Suprapubic skin (tissue), 4 donors: ENCODE data around the gene ACSL3. TPM values are rescaled to one million over a fixed set of nuclear protein-coding genes. Genes with fewer than 3 reads are reported as not detected.

Experiments used
- DNase-seq, 2 donors: peaks; one replicate each; pipeline ENCODE4 v3.0.0-alpha.2; 2019; ENCODE audit warnings: low spot score in 2 of 2
- H3K27ac ChIP-seq: fragments of 200-600 bp; sonication (generic); one replicate; pipeline ENCODE4 v1.5.1; 2019
- H3K27me3 ChIP-seq: fragments of 200-600 bp; sonication (generic); one replicate; pipeline ENCODE4 v1.5.1; 2019
- H3K36me3 ChIP-seq: fragments of 200-600 bp; sonication (generic); one replicate; pipeline ENCODE4 v1.5.1; 2019
- H3K4me1 ChIP-seq: fragments of 200-600 bp; sonication (generic); one replicate; pipeline ENCODE4 v1.5.1; 2019
- H3K4me3 ChIP-seq: fragments of 200-600 bp; sonication (generic); one replicate; pipeline ENCODE4 v1.5.1; 2019; ENCODE audit warnings: mild to moderate bottlenecking
- H3K9me3 ChIP-seq: fragments of 200-600 bp; sonication (generic); one replicate; pipeline ENCODE4 v1.5.1; 2019
- EP300 ChIP-seq: sonication (generic); formaldehyde crosslinking; IDR thresholded peaks from one replicate; pipeline ENCODE4 v1.6.1; 2017; ENCODE audit warnings: antibody characterized with exemption
- POLR2A ChIP-seq, 2 donors: fragments of 450-650 bp; IDR thresholded peaks; one replicate each; pipeline ENCODE4 v1.6.1; 2017; ENCODE audit warnings: antibody characterized with exemption in 2 of 2, mild to moderate bottlenecking in 2 of 2, moderate library complexity in 2 of 2
- POLR2AphosphoS5 ChIP-seq, 3 donors: sonication (generic); formaldehyde crosslinking; IDR thresholded peaks; one replicate each; pipeline ENCODE4 v1.6.1; 2017; ENCODE audit warnings: antibody characterized with exemption in 3 of 3
- WGBS: methylation state at CpG from one replicate; pipeline ENCODE4 v1.1.5; 2018; 5-methylcytosine and 5-hydroxymethylcytosine counted together
- total RNA-seq, 4 donors: library from RNA; depleted of rRNA; stranded (reverse); fragments of >200 nt; gene quantifications; one replicate each; pipeline ENCODE4 v1.1.0, GENCODE V29; 2016
- TF ChIP-seq, protein P1 (sequence below), 2 donors: fragments of 200-600 bp in 1 of 2; fragments of 450-650 bp in 1 of 2; sonication (generic) in 1 of 2; IDR thresholded peaks; one replicate each; pipeline ENCODE4 v1.5.1; 2016 to 2019; ENCODE audit warnings: antibody characterized with exemption in 2 of 2, mild to moderate bottlenecking in 1 of 2, moderate library complexity in 1 of 2

The ACSL3 gene
- total RNA-seq, 4 donors from 2014 or later, result 46.6 to 154 (median 60.2) TPM

DNA sequence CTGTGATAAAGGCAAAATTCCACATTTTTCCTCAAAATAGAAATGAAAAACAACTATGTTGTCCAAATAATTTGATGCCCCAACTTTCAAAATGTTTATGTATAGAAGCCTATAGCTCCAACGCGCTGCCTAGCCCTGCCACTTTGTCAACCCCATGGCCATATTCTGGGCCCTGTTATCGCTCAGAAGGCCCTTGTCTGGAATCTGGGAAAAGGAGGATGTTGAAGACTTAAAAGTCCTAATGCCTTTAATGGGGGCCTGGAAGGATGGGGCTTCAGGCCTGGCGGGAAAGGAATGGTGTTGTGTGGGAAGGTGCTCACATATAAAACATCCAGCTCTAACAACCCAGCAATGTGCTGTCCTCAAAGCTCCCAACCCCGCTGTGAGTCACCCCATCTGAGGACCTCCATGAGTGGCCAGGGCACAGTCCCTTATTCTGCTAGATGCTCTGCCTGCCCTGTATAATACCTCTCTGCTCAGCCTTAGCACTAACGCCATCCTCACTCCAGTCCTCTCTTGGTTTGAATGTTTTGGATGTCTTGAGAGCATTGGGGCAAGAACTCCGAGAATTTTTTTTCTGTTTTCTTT lies 86.0 kb downstream of the ACSL3 start:
- H3K9me3 ChIP-seq, result no peaks in the 10 kb centered on the region
- H3K4me3 ChIP-seq, result no peak overlapping the region
- no peak overlapping the region for H3K27ac ChIP-seq
- WGBS, result 93% methylated on average over 7 of the region's 7 CpGs
- no peaks in the 10 kb centered on the region for H3K4me1 ChIP-seq
- H3K36me3 ChIP-seq, result no peaks in the 10 kb centered on the region
- TF ChIP-seq, protein P1, sequence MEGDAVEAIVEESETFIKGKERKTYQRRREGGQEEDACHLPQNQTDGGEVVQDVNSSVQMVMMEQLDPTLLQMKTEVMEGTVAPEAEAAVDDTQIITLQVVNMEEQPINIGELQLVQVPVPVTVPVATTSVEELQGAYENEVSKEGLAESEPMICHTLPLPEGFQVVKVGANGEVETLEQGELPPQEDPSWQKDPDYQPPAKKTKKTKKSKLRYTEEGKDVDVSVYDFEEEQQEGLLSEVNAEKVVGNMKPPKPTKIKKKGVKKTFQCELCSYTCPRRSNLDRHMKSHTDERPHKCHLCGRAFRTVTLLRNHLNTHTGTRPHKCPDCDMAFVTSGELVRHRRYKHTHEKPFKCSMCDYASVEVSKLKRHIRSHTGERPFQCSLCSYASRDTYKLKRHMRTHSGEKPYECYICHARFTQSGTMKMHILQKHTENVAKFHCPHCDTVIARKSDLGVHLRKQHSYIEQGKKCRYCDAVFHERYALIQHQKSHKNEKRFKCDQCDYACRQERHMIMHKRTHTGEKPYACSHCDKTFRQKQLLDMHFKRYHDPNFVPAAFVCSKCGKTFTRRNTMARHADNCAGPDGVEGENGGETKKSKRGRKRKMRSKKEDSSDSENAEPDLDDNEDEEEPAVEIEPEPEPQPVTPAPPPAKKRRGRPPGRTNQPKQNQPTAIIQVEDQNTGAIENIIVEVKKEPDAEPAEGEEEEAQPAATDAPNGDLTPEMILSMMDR (IDR thresholded peaks at IDR 0.05), result no peak
- TF ChIP-seq EP300 (no peak), POLR2A (IDR thresholded peaks at IDR 0.05) (no peak), POLR2AphosphoS5 (IDR thresholded peaks at IDR 0.05) (no peak)
- DNase-seq, result no peak
- no peaks in the 10 kb centered on the region for H3K27me3 ChIP-seq

DNA sequence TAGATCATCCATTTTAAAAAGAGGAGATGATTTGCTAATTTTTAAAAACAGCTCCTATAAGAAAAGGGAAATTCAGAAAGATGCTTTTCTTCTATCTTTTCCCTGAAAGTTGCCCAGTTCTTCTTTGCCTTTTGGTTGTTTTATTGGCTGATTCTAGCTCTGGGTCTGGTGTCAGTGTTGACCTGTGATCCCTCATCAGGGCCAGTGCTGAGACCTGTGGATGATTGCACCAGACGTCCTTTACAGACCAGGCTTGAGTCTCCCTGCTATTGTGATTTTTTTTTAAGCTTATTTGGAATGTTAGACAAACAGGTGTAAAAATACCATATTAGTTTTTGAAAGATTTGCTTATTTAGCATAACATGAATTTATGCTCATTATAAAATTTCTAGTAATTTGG lies 88.2 kb downstream of the ACSL3 start:
- 85% methylated on average over 1 of the region's 1 CpG for WGBS
- Histone ChIP-seq H3K27me3 (no peaks in the 10 kb centered on the region), H3K4me1 (no peaks in the 10 kb centered on the region), H3K9me3 (no peaks in the 10 kb centered on the region), H3K36me3 (no peaks in the 10 kb centered on the region), H3K27ac (no peak overlapping the region), H3K4me3 (no peak overlapping the region)
- no peak for DNase-seq
- TF ChIP-seq, protein P1 (IDR thresholded peaks at IDR 0.05), result no peak
- TF ChIP-seq POLR2AphosphoS5 (IDR thresholded peaks at IDR 0.05) (no peak), POLR2A (IDR thresholded peaks at IDR 0.05) (no peak), EP300 (no peak)

DNA sequence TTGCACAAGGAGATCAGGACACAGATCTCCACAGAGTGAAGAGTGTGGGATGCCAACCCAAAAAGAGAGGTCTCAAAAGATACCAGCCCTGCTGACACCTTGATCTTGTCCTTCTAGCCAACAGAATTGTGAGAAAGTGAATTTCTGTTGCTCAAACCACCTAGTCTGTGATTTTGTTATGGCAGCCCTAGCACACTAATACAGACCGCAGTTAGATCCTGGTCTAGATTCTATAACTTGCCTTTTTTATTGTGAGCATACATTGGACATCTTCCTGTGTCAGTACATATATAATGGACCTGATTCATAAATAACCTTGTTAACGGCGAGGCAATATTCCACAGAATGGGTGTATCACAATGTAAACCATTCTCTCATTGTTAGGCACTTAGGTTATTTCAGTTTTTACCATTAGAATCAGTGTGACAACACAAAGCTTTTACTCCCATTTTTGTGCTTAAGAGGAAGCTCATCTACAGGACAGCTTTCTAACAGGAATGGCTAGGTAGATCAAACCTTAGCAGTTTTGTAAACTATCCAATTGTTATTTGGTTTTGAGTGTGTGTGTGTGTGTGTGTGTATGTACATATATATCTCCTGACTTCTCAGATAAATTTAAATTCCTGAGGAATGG lies 89.0 kb downstream of the ACSL3 start:
- no peaks in the 10 kb centered on the region for H3K9me3 ChIP-seq
- TF ChIP-seq EP300 (no peak), POLR2A (IDR thresholded peaks at IDR 0.05) (no peak), POLR2AphosphoS5 (IDR thresholded peaks at IDR 0.05) (no peak)
- TF ChIP-seq, protein P1 (IDR thresholded peaks at IDR 0.05), result no peak
- WGBS, result 96% methylated on average over 3 of the region's 3 CpGs
- no peak overlapping the region for H3K27ac ChIP-seq
- H3K27me3 ChIP-seq, result no peaks in the 10 kb centered on the region
- no peak for DNase-seq
- no peaks in the 10 kb centered on the region for H3K4me1 ChIP-seq
- H3K36me3 ChIP-seq, result no peaks in the 10 kb centered on the region
- H3K4me3 ChIP-seq, result no peak overlapping the region

DNA sequence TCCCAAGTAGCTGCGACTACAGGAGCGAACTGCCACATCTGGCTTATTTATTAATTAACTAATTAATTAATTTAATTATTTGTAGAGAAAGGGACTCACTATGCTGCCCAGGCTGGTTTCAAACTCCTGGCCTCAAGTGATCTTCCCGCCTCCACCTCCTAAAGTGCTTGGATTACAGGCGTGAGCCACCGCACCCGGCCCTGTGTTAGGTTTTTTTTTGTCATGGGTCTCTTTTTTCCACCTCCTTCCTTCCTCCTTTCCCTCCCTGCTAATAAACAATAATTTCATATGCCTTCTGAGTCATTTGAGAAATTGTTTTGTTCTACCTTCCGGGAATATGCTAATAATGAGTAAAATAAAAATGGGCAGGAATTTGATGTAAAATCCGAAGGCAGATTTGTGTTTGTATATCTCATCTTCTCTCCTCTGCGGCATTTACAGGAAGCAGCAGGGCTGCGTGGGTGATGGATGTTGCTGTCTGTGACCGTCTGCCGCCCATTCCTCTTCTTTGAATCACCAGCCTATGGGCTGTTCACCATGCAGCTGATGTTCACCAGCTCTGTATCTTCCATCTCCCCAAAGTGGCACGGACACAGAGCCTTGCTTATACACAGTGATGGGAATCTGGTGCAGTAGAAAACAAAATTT lies 89.9 kb downstream of the ACSL3 start:
- Histone ChIP-seq H3K36me3 (no peaks in the 10 kb centered on the region), H3K9me3 (no peaks in the 10 kb centered on the region), H3K4me3 (no peak overlapping the region), H3K4me1 (no peaks in the 10 kb centered on the region), H3K27ac (no peak overlapping the region), H3K27me3 (no peaks in the 10 kb centered on the region)
- DNase-seq, result no peak
- WGBS, result 53% methylated on average over 13 of the region's 13 CpGs
- TF ChIP-seq EP300 (no peak), POLR2A (IDR thresholded peaks at IDR 0.05) (no peak), POLR2AphosphoS5 (IDR thresholded peaks at IDR 0.05) (no peak)
- TF ChIP-seq, protein P1 (IDR thresholded peaks at IDR 0.05), result no peak

DNA sequence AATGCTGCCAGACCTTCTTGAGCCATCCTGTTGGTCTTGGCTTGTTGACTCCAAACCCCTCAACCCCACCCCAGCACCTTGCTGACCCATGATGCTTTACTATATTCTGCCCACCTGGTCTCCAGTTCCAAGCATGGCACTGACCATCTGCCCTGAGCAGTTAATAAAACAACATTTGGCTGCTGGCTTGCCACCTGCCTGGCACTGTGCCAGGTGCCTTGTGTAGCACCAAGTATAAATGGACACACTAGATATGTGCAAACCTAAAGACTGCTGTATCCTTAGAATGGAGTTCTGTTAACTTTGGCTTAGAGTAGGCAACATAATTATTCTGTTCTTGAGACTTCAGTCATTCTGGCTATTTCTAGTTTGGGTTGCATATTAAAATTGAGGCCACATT lies 91.4 kb downstream of the ACSL3 start:
- Histone ChIP-seq H3K4me1 (no peaks in the 10 kb centered on the region), H3K4me3 (no peak overlapping the region), H3K9me3 (no peaks in the 10 kb centered on the region), H3K36me3 (no peaks in the 10 kb centered on the region), H3K27me3 (no peaks in the 10 kb centered on the region), H3K27ac (no peak overlapping the region)
- TF ChIP-seq, protein P1 (IDR thresholded peaks at IDR 0.05), result no peak
- TF ChIP-seq EP300 (no peak), POLR2AphosphoS5 (IDR thresholded peaks at IDR 0.05) (no peak), POLR2A (IDR thresholded peaks at IDR 0.05) (no peak)
- no peak for DNase-seq
